SJSA1 (cell line): ENCODE measurements around the gene DNAH8. TPM values are rescaled to one million over a fixed set of nuclear protein-coding genes. Genes with fewer than 3 reads are reported as not detected.

Experiments
- DNase-seq, 2 experiments: peaks; one replicate each; pipeline ENCODE4 v3.0.0-alpha.2; 2015 to 2020; ENCODE audit warnings: low spot score in 2 of 2, low read depth in 1 of 2
- H3K27ac ChIP-seq: fragments of 250-450 bp; sonication (Bioruptor Pico); 2 replicates; pipeline ENCODE4 v1.5.1; 2020; ENCODE audit warnings: mild to moderate bottlenecking, moderate library complexity
- H3K27me3 ChIP-seq: fragments of 250-450 bp; sonication (Bioruptor Pico); replicated peaks from 2 replicates; pipeline ENCODE4 v1.5.1; 2020; ENCODE audit warnings: mild to moderate bottlenecking, moderate library complexity
- H3K36me3 ChIP-seq: fragments of 250-450 bp; sonication (Bioruptor Pico); 2 replicates; pipeline ENCODE4 v1.5.1; 2020; ENCODE audit warnings: mild to moderate bottlenecking
- H3K4me1 ChIP-seq: fragments of 250-450 bp; sonication (Bioruptor Pico); replicated peaks from 2 replicates; pipeline ENCODE4 v1.6.1; 2021; ENCODE audit warnings: mild to moderate bottlenecking
- H3K4me3 ChIP-seq: fragments of 250-450 bp; sonication (Bioruptor Pico); 2 replicates; pipeline ENCODE4 v1.5.1; 2020; ENCODE audit warnings: mild to moderate bottlenecking
- H3K9me3 ChIP-seq: fragments of 250-450 bp; sonication (Bioruptor Pico); replicated peaks from 2 replicates; pipeline ENCODE4 v1.5.1; 2020; ENCODE audit warnings: mild to moderate bottlenecking
- total RNA-seq: library from RNA; depleted of rRNA; stranded (reverse); fragments of >200 nt; shearing (Covaris generic); gene quantifications from 2 replicates; pipeline ENCODE4 v1.2.3, GENCODE V29; 2014

DNAH8 gene
- total RNA-seq, 1 experiment from 2014 or later: not detected

- no peaks in the 10 kb centered on the region for H3K9me3 ChIP-seq
- no peak for DNase-seq
- H3K4me1 ChIP-seq: no peaks in the 10 kb centered on the region
- H3K27me3 ChIP-seq: no peaks in the 10 kb centered on the region
- no peak overlapping the region for H3K27ac ChIP-seq
- no peak overlapping the region for H3K4me3 ChIP-seq
- no peaks in the 10 kb centered on the region for H3K36me3 ChIP-seq
Observed at GRCh38 chr6:38799529-38800184, 84.5 kb downstream of the DNAH8 start.

GRCh38 chr6:38801305-38801704 lies 86.2 kb downstream of the DNAH8 start:
- Histone ChIP-seq H3K4me3 (no peak overlapping the region), H3K36me3 (no peaks in the 10 kb centered on the region), H3K4me1 (no peaks in the 10 kb centered on the region), H3K27me3 (no peaks in the 10 kb centered on the region), H3K27ac (no peak overlapping the region), H3K9me3 (no peaks in the 10 kb centered on the region)
- DNase-seq: no peak

GRCh38 chr6:38802497-38802896 lies 87.4 kb downstream of the DNAH8 start:
- Histone ChIP-seq H3K9me3 (no peaks in the 10 kb centered on the region), H3K4me1 (no peaks in the 10 kb centered on the region), H3K27me3 (no peaks in the 10 kb centered on the region), H3K36me3 (no peaks in the 10 kb centered on the region), H3K4me3 (no peak overlapping the region), H3K27ac (no peak overlapping the region)
- no peak for DNase-seq

DNA sequence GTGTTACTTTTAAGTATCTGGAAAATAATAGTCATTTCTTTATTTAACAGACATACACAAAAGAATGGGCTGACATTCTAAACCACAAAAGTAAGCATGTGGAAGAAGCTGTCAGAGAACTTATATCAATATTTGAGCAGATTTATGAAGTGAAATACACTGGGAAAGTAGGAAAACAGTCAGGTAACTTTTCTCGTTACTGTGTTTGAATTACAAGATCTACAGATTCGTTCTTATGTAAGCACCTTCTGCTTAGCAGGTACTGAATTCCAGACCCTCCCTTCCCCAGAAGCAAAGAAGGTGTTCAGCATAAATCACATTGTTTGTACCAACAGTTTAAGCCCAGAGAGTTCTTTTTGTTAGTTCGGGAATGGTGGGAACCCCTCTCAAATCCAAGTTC lies 88.0 kb downstream of the DNAH8 start:
- Histone ChIP-seq H3K4me1 (no peaks in the 10 kb centered on the region), H3K9me3 (no peaks in the 10 kb centered on the region), H3K27me3 (no peaks in the 10 kb centered on the region), H3K27ac (no peak overlapping the region), H3K4me3 (no peak overlapping the region), H3K36me3 (no peaks in the 10 kb centered on the region)
- no peak for DNase-seq

- Histone ChIP-seq H3K27ac (no peak overlapping the region), H3K27me3 (no peaks in the 10 kb centered on the region), H3K36me3 (no peaks in the 10 kb centered on the region), H3K9me3 (no peaks in the 10 kb centered on the region), H3K4me3 (no peak overlapping the region), H3K4me1 (no peaks in the 10 kb centered on the region)
- DNase-seq: no peak
Observed at GRCh38 chr6:38804358-38804757, 89.2 kb downstream of the DNAH8 start.

- Histone ChIP-seq H3K27ac (no peak overlapping the region), H3K9me3 (no peaks in the 10 kb centered on the region), H3K27me3 (no peaks in the 10 kb centered on the region), H3K36me3 (no peaks in the 10 kb centered on the region), H3K4me1 (no peaks in the 10 kb centered on the region), H3K4me3 (no peak overlapping the region)
- DNase-seq: no peak
Observed at GRCh38 chr6:38805127-38805655, 90.1 kb downstream of the DNAH8 start.

DNA sequence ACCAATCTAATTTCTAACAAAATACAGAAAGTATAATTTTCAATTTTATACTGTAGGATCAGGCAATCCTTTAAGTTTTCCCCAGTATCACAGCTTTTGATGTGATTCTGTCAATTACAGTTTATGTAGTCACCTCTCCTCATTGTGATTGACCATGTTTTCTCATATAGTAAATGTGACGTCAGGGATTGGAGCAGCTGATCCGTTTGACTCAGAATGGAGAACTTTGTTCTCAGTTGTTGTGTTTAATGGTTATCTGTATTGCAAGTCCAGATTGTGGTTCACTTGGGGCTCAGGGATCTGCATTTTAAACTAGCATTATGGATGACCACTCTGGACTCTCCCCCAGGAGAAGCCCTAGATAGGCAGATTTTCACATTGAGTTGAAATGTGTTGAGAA lies 90.6 kb downstream of the DNAH8 start:
- Histone ChIP-seq H3K9me3 (no peaks in the 10 kb centered on the region), H3K27me3 (no peaks in the 10 kb centered on the region), H3K27ac (no peak overlapping the region), H3K4me3 (no peak overlapping the region), H3K36me3 (no peaks in the 10 kb centered on the region), H3K4me1 (no peaks in the 10 kb centered on the region)
- no peak for DNase-seq

GRCh38 chr6:38806271-38806670 lies 91.2 kb downstream of the DNAH8 start:
- Histone ChIP-seq H3K27ac (no peak overlapping the region), H3K9me3 (no peaks in the 10 kb centered on the region), H3K27me3 (no peaks in the 10 kb centered on the region), H3K4me3 (no peak overlapping the region), H3K36me3 (no peaks in the 10 kb centered on the region), H3K4me1 (no peaks in the 10 kb centered on the region)
- DNase-seq: no peak

DNA sequence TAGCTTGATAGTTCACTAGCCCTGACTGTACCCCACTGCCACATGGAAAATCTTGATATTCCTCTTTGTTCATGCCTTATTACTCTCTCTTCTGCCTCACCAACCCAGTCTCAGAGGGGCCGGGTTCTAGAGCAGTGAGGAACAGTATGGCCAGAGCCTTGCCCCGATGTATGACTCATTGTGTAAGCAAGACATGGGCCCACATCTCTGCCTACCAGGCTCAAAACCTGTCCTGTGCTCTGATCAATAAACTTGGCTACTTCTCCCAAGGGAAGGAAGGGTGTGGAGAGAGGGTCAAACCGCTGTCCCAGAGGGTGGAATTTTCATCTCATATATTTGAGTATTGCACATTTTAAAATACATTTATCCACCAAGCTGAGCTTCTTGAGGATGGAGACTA lies 91.7 kb downstream of the DNAH8 start:
- Histone ChIP-seq H3K27me3 (no peaks in the 10 kb centered on the region), H3K36me3 (no peaks in the 10 kb centered on the region), H3K27ac (no peak overlapping the region), H3K4me1 (no peaks in the 10 kb centered on the region), H3K9me3 (no peaks in the 10 kb centered on the region), H3K4me3 (no peak overlapping the region)
- DNase-seq: no peak

GRCh38 chr6:38808039-38808438 lies 92.9 kb downstream of the DNAH8 start:
- Histone ChIP-seq H3K9me3 (no peaks in the 10 kb centered on the region), H3K4me1 (no peaks in the 10 kb centered on the region), H3K27me3 (no peaks in the 10 kb centered on the region), H3K4me3 (no peak overlapping the region), H3K36me3 (no peaks in the 10 kb centered on the region), H3K27ac (no peak overlapping the region)
- no peak for DNase-seq

DNA sequence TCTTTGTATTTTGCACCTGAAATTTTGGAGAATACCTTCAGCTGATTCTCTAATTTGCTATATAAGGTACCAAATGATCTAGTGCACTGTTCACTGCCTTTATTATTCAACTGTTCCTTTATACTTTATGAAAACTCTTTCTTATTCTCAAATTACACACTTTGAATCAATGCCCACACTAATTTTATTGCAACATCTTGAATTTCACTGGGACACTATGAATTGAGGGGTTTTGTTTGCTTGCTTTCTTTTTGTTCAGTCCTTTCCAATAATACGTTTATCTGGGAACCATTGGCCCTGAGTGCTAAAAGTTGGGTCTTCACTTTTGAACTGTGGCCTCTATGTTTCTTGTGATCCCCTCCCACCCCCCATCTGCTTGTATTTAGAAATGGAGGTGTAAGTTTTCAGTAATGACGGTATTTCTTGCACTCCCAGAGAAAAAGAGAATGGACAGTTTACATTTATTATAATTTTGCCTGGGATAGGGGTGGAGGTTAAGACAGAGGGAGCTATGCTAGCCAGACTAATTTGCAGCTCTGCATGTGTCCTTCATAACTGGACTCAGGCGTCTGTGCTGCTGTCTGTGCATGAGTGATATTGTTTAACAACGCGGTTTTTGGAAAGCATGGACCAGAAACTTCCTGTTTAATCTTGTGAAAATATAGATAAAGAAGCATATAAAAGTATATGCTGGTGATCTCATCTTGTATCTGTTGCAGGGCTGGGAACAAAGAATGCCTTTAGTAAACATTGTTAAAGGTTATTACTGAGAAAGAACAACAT lies 98.1 kb downstream of the DNAH8 start:
- no peaks in the 10 kb centered on the region for H3K4me1 ChIP-seq
- H3K27ac ChIP-seq: no peak overlapping the region
- DNase-seq: no peak
- no peaks in the 10 kb centered on the region for H3K27me3 ChIP-seq
- H3K9me3 ChIP-seq: no peaks in the 10 kb centered on the region
- no peaks in the 10 kb centered on the region for H3K36me3 ChIP-seq
- no peak overlapping the region for H3K4me3 ChIP-seq

GRCh38 chr6:38814761-38815160 lies 99.7 kb downstream of the DNAH8 start:
- no peak for DNase-seq
- H3K27ac ChIP-seq: no peak overlapping the region
- H3K4me3 ChIP-seq: no peak overlapping the region
- no peaks in the 10 kb centered on the region for H3K4me1 ChIP-seq
- H3K27me3 ChIP-seq: no peaks in the 10 kb centered on the region
- no peaks in the 10 kb centered on the region for H3K36me3 ChIP-seq
- H3K9me3 ChIP-seq: no peaks in the 10 kb centered on the region

DNA sequence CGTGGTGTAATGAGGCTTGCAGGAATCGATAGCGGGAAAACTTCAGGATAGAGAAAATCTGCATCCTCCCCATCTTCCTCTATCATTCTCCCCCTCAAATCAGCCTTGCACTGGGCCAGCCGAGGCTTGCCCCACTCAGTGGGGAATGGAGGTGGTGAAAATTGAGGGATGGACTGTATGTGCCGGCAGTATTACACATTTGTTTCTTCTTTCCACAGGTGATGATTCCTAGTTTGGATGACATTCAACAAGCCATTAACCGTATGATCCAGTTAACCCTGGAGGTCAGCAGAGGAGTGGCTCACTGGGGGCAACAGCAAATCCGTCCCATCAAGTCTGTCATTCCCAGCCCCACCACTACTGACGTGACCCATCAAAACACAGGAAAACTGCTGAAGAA lies 100.1 kb downstream of the DNAH8 start:
- no peak for DNase-seq
- Histone ChIP-seq H3K9me3 (no peaks in the 10 kb centered on the region), H3K27me3 (no peaks in the 10 kb centered on the region), H3K27ac (no peak overlapping the region), H3K36me3 (no peaks in the 10 kb centered on the region), H3K4me1 (no peaks in the 10 kb centered on the region), H3K4me3 (no peak overlapping the region)

GRCh38 chr6:38818691-38819090 lies 103.6 kb downstream of the DNAH8 start:
- H3K9me3 ChIP-seq: no peaks in the 10 kb centered on the region
- no peak for DNase-seq
- no peaks in the 10 kb centered on the region for H3K36me3 ChIP-seq
- H3K27ac ChIP-seq: no peak overlapping the region
- H3K4me1 ChIP-seq: no peaks in the 10 kb centered on the region
- H3K27me3 ChIP-seq: no peaks in the 10 kb centered on the region
- H3K4me3 ChIP-seq: no peak overlapping the region
